Measurements from ENCODE around the gene RNF152. TPM values are rescaled to one million over a fixed set of nuclear protein-coding genes. Genes with fewer than 3 reads are reported as not detected.
"Not testable (repeated sequence)": the region's sequence is repeated elsewhere in the genome, so short reads cannot be mapped to it uniquely, and the experiment has no call there.

RNF152 gene
- polyA plus RNA-seq, 12 donors = 4.0 to 15.5 (median 6.4) TPM; not detected in 1

- no peak for DNase-seq
These were observed 69.2 kb downstream of the RNF152 start for GRCh38 chr18:61823595-61823994.

GRCh38 chr18:61822879-61823278 is 69.9 kb downstream of the RNF152 start:
- no peak for DNase-seq

GRCh38 chr18:61821748-61822147 is 71.1 kb downstream of the RNF152 start:
- DNase-seq = no peak

- DNase-seq = no peak
These were observed 71.9 kb downstream of the RNF152 start for GRCh38 chr18:61820882-61821281.

GRCh38 chr18:61817086-61817485 is 75.7 kb downstream of the RNF152 start:
- no peak for DNase-seq

GRCh38 chr18:61815885-61816470 is 76.8 kb downstream of the RNF152 start:
- no peak for DNase-seq

- DNase-seq = no peak
These were observed 84.5 kb downstream of the RNF152 start for GRCh38 chr18:61808286-61808685.

GRCh38 chr18:61803393-61803792 is 89.4 kb downstream of the RNF152 start:
- no peak for DNase-seq

- DNase-seq = no peak
These were observed 94.9 kb downstream of the RNF152 start for GRCh38 chr18:61797696-61798590.

GRCh38 chr18:61791031-61791430 is 101.8 kb downstream of the RNF152 start:
- no peak for DNase-seq

GRCh38 chr18:61787011-61787670 is 105.7 kb downstream of the RNF152 start:
- DNase-seq = not testable (repeated sequence)

GRCh38 chr18:61785588-61785987 is 107.2 kb downstream of the RNF152 start:
- DNase-seq = no peak

- no peak for DNase-seq
These were observed 108.0 kb downstream of the RNF152 start for GRCh38 chr18:61784834-61785233.

- DNase-seq = no peak
These were observed 110.3 kb downstream of the RNF152 start for GRCh38 chr18:61782545-61782944.

GRCh38 chr18:61776201-61776600 is 116.6 kb downstream of the RNF152 start:
- DNase-seq = not testable (repeated sequence)

- no peak for DNase-seq
These were observed 118.0 kb downstream of the RNF152 start for GRCh38 chr18:61774846-61775245.

- DNase-seq = no peak
These were observed 120.4 kb downstream of the RNF152 start for GRCh38 chr18:61772293-61772848.

- no peak for DNase-seq
These were observed 120.9 kb downstream of the RNF152 start for GRCh38 chr18:61771861-61772260.

GRCh38 chr18:61770279-61770678 is 122.5 kb downstream of the RNF152 start:
- no peak for DNase-seq

GRCh38 chr18:61766266-61766884 is 126.4 kb downstream of the RNF152 start:
- DNase-seq = no peak

GRCh38 chr18:61765097-61765496 is 127.7 kb downstream of the RNF152 start:
- DNase-seq = no peak

- DNase-seq = no peak
These were observed 128.4 kb downstream of the RNF152 start for GRCh38 chr18:61764381-61764780.
